Activated CD8-positive, alpha-beta memory T cell treated with anti-CD3 and anti-CD28 coated beads for 24 hours (primary cell): ENCODE results near the gene POLR3E.
"Not testable (repeated sequence)": the region's sequence is repeated elsewhere in the genome, so short reads cannot be mapped to it uniquely, and the experiment has no call there.

Experiments
- DNase-seq: peaks from one replicate; pipeline ENCODE4 v3.0.0-alpha.2; 2020

Gene POLR3E

DNA sequence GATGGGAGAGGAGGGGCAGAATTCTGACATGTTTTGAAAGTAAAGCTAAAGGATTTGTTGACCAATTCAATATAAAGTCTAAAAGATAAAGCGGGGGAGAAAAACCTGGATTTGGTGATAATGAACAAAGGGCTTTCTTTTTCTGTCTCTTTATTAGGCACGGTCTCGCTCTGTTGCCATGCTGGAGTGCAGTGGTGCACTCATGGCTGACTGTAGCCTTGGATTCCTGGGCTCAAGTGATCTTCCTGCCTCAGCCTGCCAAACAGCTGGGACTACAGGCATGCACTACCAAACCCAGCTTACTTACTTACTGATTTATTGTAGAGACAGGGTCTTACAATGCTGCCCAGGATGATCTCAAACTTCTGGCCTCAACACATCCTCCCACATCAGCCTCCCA, 69.7 kb downstream of the POLR3E start:
- DNase-seq = no peak

DNA sequence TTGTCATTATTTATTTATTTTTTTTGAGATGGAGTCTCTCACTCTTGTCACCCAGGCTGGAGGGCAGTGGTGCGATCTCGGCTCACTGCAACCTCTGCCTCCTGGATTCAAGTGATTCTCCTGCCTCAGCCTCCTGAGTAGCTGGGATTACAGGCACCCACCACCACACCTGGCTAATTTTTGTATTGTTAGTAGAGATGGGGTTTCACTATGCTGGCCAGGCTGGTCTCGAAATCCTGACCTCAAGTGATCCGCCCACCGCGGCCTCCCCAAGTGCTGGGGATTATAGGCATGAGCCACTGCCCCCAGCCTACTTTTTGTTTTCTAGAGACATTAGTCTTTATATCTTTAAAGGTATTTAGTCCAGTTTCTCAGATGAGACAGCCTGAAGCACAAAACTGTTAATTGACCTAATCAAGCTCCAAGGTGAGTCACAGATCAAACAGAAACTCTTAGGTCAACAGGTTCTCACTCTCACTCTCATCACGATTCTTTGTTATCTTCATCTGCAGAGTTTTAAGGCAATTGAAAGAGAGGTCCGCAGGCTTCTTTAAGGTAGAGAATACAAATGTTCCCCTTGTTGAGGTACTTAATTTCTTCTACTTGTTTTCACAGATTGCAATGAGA, 71.1 kb downstream of the POLR3E start:
- DNase-seq = not testable (repeated sequence)

DNA sequence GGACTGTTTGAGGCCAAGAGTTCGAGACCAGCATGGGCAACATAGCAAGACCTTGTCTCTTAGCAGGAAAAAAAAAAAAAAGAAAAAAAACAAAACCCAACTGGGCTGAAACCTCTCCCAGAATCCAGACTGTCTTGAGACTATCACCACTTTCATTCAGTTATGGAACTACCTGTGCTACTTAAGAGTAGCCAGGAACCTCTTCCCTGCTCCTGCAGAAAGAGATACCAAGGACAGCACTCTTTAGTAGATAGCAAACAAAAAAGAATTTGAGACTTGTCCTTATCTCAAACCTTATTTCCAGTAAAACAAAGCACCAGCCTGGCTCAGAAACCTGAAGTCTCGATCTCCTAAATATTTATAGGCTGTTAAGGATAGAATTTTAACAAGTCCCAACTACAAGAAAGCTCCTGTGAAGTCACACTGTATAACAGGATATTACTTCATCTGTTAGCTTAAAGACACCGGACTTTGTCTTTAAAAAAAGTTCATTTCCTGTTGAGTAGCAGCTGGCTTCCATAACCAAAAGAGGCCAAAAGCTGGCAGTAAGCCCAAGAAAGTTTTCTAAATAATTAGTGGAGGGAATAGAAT, 72.1 kb downstream of the POLR3E start:
- no peak for DNase-seq

DNA sequence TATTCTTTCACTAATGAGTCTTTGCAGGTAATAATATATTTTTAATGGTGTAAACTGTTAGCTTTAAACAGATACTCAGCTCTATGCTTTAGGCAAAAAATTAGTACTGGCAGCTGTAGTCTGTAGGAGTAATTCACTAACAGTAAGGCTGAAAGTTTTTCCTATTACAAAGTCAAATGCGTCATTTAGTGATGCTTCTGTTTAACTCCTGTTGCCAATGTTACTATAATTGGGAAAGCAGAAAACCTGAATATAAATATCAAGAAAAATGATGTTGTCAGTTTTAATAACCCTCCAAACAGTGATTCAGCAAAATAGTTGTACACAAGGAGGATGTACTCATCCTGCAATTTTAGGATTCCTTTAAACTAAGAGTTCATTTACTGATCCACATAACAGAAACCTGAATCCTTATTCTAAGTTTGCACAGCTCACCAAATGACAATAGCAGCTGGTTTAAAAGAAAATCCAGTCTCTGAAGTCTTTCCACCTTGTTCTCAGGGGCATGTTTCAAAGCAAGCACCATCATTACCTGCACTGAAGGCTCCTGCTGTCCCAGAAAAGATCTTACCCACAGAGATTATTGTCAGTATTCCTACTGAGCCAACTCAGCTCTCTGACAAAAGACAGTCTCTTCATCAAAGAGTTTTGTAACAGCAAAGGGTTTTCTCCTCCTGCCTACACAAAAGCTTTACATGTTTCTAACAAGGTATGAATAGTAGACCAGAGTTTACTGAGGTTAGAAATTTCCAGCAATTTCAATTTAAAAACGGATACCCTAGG, 73.0 kb downstream of the POLR3E start:
- DNase-seq = no peak

DNA sequence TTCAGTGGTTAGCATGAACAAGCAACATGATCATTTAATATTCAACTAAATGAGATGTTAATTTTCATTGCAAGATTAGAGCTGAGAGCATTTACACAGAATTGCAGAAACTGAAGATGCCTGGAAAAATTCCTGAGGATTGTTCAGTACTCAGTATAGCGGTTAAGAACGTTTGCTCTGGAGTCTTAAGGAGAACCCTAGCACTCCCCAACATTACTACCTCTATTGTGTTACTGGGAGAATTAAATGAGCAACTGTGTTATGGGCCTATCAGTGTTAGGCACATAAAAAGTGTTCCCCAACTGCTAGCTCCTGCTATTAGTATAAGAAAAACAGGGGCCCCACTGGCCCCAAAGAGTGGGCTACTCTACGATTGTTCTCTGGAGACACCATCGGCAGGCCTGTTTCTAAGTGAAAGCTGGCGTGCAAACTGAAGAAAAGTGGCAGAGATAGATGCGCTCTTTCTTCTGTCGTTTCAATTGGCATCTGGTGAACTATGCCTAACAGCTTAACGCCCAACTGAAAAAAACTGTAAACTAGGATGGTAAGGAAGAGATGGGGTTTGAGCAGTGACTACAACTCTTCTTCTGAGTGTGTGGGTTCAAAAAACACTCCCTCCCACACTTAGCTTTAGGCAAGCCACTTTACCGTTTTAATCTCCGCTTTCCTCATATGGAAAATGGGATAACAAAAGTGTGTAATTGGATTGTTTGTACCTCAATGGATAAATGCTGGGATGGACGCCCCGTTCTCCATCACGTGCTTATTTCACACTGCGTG, 75.9 kb downstream of the POLR3E start:
- DNase-seq = no peak

DNA sequence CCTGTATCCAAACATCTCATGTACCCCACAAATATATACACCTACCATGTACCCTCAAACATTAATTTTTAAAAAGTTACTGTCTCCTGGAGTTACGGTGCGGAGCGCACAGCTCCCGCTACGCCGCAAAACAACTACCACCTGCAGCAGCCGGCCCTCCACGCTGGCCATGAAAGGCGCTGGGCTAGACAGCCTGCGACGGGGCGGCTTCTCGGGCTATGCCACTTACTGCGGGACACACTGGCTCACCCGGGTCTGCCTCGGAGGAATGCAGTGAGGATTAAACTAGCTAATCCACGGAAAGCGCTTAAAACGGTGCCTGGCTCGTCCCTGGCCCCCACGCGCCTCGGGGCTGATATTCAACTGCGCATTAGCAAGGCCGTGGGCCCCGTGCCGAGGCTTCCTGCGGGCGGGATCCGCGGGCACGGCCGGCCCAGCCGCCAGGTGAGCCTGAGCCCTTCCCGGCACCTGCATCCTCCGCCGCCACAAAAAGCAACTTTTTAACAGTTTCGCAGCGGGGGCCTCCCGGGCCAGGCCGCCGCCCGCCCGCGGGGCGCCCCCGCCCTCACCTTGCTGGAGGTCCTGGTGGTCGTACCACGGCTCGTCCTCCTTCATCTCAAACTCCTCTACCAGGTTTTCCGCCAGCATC, 76.6 kb downstream of the POLR3E start:
- DNase-seq = peak; percentile 79

DNA sequence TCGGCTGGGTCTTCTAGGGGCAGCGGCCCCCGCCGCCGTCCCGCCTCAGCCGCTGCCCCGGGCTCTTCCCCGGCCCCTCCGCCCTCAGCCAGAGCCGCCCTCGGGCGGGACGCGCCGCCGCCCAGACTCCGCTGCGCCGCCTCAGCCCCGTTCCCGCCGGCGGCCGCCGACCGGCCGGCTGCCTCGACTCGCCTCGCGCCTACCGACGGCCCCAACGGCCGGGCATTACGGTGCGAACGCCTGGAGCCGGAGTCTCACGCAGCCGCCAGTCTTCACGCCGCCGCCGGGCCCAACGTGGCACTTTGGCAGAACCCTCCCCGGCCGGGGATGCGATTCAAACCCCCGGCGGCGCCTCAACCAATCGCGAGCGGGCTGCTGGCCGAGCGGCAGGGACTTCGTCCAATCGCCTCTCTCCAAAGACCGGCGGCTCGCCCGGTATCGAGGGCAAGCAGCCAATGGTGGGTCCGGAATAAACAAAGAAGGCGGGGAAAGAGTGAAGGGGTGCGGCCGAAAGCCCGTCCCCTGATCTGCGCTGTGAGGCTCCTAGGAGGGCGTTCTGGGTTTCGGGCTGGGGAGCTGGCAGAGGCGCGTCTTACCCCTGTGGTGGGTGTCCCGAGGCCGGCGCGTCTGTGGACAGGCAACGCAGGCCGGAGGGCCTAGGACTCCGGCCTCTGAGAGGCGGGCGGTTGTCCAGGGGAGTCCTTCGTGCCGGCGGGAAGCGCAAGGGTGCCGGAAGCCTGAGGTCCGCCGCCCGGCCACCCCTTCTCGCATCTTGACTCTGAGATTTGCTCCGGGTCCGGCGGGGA, 77.3 kb downstream of the POLR3E start, which contains the start of gene CDR2:
CDR2 (minus strand) TSS at position 309 of the 806 bp plus-strand sequence. CDS start 310 bp downstream, outside the sequence.
- DNase-seq = peak; percentile 98

DNA sequence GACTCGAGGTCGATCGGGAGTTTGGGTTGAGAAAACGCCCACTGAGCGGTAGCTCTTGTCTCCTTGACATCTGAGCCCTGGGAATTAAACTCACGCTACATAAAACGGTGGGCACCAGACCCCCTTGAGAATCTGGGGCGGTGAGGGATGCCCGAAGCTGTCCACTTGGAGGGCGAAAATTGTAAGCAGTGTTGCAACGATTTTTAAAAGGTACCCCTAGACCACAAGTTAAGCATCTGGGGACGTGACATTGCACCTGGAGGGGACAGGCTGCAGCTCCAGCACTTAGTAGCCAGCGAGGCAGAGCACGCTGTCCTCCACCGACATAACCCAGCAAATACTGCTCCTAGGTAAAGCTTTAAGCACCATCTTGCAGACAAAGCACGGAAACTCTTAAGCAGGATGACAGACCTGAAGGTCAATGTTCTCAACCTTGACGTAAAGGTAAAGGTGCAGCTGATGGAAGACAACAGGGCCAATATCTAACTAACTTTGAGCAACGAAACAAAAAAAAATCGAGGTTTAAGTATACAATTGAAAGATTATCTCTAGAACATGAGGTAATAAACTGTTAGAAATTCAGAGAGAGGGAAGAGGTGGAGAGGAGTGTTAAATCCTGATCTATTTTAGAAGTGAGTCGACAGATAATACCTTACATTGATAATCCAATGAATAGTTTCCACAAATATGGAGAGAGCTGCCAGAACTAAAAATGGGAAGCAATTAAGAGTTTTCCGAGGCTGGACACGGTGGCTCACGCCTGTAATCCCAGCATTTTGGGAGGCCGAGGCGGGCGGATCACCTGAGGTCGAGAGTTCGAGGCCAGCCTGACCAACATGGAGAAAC, 78.1 kb downstream of the POLR3E start:
- DNase-seq = no peak

DNA sequence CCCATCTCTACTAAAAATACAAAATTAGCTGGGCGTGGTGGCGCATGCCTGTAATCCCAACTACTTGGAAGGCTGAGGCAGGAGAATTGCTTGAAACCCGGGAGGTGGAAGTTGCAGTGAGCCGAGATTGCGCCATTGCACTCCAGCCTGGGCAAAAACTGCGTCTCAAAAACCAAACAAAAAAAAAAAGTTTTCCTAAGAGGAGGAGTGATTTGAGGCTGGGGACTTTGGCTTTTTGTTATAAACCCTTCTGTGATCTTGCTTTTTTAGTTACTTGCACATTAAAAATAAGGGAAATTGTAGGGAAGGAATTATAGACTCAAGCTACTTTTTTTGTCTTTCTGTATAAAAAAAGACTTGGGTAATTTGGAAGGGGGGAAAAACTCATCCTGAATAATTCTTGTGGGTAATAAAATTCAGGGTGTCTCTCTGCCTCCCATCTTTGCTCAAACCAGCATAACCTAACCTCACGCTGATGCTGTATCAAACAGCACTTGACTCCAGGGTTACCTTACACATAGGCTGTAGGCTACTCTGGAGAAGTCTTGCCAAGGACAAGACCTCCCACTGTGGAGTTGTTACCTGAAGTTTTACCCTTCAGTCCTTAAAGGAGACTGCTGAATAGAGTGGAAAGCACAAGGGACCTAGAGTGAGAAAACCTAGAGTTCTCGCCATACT, 78.9 kb downstream of the POLR3E start:
- no peak for DNase-seq

DNA sequence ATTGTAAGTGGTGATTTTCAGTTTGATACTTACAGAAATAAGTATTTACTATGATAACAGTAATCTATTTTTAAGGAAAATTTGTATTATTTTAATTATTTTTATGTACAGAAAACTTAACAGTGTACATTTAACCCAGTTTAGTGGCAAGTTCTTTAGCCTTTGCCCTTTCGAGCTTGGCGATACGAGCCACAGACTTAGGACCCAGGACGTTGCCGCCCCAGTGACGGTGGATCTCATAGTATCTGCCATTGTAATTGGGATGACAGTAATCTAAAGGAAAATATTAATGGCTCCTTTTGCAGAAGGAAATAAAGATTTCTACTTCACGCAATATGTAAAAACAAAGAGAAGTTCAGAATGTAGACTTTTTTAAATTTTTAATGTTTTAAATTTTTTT, 82.4 kb downstream of the POLR3E start:
- no peak for DNase-seq

DNA sequence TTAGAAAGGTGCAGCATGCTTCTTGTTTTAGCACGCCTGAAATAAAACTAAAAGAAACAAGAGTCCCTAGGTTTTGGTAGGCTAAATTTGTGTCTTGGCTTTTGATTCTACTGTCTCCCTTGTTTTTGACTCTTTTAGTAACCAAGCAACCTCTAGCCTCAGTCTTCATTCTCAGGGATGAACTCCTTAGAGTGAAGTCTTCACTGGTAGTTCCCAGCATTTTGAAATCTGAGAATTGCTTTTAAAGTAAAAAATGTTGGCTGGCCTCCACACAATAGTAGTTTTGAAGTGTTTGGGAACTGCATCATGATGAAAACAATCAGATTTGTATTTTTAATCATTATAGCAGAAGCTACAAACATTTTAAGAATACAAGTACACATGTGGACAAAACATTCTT, 83.3 kb downstream of the POLR3E start:
- DNase-seq = no peak

DNA sequence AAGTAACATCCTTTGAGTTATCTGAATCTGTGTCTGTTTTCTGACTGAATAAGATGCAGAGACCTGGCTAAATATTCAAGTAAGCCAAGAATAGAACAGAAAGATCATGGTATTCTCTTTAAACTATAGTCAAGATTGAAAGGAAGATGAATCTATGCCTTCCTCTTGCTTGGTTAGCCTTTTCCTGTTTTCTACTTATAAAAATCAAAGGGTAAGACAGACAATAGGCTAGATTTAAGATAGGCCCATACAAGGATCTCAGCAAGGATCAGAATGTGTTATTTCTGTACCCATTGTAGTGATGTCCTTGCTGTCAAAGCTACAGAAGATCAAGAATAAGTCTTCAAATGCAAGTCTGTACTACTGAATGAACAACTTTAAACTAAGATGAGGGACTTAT, 84.2 kb downstream of the POLR3E start:
- no peak for DNase-seq

DNA sequence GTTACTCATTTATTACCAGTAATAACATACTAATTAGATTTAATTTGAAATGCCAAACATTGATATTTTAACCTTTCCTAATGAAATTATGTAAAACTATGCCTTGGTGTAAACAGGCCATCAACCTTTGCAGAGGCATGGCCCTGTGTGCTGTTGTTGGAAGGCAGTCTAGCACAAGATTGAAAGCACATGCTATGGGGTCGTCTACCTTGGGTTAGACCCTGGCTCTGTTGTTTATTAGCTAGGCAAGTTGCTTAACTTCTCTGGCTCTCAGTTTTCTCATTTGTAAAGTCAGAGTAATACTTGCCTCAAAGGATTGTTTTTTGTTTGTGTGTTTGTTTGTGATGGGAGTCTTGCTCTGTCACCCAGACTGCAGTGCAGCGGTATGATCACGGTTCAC, 86.6 kb downstream of the POLR3E start:
- no peak for DNase-seq
